Iris pigment epithelial cell (primary cell): ENCODE data around the gene YEATS2.
A peak's percentile ranks its signal among the peaks of the same experiment; 100 is the strongest.
"Not testable (repeated sequence)": the region's sequence is repeated elsewhere in the genome, so short reads cannot be mapped to it uniquely, and the experiment has no call there.

Experiments
- DNase-seq: peaks from one replicate; pipeline ENCODE4 v3.0.0-alpha.2; 2011; ENCODE audit warnings: low read depth

YEATS2 gene

DNA sequence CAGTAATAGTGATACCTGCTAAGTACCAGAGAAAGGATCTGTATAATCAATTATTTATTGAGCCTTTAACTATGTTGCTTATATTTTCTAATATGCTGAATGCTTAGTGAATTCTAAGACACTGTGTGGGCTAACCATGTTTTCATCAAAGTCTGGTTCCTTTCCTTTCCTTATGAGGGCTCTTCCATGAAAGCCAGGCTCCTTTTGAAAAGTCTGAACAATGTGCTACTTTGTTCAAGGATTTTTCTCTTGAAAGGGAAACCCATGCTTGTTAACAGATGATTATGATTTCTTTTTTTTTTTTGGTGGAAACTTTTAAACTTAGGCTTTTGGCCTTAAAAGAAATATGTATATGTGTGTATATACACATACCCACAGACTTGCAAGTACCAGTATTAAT lies 17.0 kb downstream of the YEATS2 start:
- no peak for DNase-seq

DNA sequence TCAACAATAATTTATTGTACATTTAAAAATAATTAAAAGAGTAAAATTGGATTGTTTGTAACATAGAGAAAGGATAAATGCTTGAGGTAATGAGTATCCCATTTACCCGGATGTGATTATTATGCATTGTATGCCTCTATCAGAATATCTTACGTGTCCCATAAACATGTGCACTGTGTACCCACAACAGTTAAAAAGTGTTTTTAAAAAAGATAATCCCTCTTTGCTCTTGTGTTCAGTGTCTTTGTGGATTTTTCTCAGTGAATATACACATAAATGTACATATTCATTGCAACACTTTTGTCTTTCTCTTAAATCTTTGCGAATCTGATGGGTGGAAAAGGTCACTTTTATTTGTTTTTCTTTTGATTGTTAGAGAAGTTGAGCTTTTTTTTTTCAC lies 20.4 kb downstream of the YEATS2 start:
- DNase-seq: no peak

DNA sequence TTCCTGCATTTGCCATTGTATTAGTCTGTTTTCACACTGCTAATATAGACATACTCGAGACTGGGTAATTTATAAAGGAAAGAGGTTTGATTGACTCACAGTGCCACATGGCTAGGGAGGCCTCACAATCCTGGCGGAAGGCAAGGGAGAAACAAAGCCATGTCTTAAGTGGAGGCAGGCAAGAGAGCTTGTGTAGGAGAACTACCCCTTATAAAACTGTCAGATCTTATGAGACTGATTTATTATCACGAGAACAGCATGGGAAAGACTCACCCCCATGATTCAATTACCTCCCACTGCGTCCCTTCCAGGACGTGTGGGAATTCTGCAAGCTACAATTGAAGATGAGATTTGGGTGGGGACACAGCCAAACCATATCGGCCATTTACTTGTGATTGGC lies 27.8 kb downstream of the YEATS2 start:
- no peak for DNase-seq

DNA sequence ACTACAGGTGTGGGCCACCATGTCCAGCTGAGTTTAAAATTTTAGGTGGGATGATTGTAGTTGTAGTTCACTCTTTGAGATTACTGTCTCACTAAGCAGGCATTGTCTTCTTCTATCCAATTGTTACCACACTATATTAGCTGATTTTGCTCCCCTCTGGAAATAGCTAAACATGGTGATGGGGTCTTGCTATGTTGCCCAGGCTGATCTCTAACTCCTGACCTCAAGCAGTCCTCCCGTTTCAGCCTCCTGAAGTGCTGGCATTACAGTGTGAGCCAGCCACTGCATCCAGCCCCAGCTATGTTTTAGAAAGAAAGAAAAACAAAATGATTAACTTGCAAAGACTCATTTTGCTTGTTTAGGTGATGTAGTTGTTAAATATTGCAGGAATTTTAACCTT lies 30.6 kb downstream of the YEATS2 start:
- no peak for DNase-seq

DNA sequence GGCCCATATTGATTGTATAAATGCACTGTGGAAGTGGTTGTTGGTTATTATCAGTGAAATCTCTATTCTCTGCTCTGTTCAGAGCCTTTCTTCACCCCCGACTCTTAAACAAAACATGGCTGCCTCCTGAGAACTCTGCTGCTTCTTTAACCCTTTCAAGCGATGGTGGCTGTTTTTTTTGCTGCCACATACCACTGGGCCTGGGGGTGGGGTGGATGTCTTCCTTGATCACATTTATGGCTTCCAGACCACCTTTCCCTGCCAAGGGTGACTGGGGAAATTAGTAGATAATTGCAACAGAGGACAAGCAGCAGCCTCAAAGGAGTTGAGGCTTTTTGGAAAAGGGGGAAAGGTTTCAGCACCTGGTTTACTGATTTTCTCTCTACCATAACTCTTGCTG lies 32.8 kb downstream of the YEATS2 start:
- DNase-seq: no peak

DNA sequence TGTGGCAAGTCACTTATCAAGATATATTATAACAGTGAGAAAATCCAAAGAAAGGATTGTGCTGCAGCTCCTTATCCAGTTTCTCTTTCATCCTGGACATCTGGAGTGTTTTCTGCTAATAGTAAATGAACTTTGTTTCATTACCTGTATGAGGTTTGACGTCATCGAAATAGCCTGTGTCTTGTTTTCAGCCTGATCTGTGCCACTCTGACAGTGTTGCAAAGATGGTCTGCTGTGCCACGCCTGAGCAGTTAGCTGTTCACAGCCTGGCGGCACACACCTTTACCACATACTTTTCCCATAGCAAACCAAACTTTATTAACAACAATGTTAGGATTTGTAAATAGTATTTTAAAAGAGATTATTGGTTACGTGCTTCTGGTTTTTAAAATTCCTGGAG lies 34.0 kb downstream of the YEATS2 start:
- no peak for DNase-seq

DNA sequence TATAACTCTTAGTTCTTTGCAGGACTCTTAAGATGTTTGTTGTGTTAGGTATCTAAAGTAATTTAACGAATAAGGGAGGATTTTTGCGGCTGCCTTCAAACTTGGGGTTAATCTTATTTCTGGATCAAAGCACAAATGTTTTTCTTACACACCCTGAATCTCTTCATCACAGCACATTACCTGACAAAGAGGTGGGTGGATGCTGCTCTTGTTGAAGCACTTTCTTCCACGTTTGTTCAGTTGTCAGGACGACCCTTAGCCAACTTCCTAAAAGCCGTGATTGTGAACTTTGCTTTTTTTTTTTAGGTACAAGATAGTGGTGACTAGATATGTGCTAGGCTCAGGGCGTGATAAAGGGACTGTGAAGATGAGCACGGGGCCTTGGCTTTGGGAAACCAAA lies 36.0 kb downstream of the YEATS2 start:
- no peak for DNase-seq

DNA sequence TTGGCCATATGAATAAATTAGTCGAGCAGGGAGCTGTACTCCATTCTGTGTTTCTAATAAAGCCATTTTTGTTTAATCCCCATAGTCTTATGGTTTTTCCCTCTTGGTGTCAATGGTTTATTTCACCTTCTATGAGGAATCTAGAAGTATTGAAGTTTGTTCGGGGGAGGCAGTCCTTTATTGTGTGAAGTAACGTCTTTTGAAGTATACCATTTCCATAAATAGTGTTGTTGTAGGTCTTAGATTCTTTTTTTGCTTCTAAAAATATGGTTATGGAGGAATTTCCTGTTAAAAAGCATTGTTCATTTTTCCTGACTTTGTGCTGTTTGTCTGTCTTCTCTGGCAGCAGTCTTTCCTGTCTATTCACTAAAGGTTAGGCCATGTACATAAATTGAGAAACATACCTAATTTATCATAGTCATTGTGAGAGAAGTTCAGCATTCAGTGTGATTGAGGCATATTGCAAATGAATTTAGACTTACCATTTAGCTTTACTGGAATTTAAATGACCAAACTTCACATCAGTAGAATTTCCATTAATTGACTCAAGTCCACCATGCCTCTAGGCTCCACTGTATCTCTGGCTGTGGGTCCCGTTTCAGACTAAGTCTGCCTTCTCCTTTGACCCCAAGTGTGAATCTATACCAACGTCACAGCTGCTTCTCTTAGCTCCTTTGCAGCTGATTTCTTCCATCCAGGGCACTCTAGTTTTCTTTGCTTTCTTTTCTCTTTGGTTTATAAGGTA lies 37.3 kb downstream of the YEATS2 start:
- DNase-seq: no peak

DNA sequence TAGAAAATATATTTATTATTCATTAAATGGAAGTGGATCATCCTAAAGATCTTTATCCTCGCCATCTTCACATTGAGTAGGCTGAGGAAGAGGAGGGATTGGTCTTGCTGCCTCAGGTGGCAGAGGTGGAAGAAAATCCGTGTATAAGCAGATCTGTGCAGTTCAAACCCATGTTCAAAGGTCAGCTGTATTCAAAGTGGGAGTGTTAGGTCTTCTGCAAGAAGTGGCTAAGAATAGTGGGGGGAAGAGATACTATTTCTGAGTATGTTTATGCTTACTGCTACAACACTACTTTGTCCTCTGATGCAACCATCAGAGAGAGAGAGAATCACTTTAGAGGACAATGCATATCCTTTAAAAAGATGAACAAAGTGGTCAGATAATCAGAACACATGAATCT lies 39.5 kb downstream of the YEATS2 start:
- no peak for DNase-seq

DNA sequence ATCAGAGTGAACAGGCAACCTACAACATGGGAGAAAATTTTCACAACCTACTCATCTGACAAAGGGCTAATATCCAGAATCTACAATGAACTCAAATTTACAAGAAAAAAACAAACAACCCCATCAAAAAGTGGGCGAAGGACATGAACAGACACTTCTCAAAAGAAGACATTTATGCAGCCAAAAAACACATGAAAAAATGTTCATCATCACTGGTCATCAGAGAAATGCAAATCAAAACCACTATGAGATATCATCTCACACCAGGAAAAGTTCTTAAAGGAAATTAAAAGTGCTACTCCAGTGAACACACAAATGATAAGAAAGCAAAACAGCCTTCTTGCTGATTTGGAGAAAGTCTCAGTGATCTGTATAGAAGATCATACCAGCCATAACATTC lies 42.6 kb downstream of the YEATS2 start:
- DNase-seq: not testable (repeated sequence)

DNA sequence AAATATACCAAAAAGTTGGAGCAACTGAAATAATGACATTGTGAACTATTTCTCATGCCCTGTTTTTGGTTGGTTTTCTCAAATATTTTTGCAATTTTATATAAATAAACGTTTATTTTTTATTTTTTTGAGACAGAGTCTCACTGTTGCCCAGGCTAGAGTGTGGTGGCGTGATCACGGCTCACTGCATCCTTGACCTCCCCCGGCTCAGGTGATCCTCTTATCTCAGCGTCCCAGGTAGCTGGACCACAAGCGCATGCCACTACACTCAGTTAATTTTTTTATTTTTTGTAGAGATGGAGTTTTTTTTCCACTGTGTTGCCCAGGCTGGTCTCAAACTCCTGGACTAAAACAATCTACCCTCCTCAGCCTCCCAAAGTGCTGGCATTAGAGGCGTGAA lies 45.6 kb downstream of the YEATS2 start:
- no peak for DNase-seq

DNA sequence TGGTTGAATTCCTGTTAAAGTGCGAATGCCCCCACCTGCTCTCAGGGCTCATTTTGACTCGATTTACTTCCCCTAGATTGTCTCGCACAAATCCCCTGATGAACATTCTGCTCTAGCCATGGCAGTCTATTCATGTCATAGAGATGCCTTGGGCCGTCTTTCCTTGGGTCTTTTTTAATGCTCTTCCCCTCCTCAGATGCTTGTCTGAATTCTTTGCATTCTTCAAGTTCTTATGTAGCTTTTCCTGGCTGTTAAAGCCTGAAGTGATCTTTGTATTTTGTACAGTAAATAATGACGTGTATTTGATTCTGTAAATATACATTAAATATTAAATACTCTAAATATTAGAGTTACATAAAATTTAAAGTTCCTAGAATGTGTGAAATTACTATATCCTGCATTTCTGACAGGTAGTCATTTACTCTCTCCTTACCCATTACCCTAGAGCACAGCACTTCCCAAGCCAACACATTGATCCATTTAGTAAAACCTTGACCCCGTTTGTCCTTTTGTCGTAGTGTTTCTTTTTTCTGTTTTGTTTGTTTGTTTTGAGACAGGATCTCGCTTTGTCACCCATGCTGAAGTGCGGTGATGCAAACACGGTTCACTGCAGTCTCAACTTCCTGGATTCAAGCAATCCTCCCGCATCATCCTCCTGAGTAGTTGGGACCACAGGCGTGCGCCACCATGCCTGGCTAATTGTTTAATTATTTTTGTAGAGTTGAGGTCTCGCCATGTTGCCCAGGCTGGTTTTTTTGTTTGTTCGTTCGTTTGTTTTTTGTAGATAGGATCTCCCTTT lies 47.9 kb downstream of the YEATS2 start:
- peak; percentile 77 for DNase-seq

DNA sequence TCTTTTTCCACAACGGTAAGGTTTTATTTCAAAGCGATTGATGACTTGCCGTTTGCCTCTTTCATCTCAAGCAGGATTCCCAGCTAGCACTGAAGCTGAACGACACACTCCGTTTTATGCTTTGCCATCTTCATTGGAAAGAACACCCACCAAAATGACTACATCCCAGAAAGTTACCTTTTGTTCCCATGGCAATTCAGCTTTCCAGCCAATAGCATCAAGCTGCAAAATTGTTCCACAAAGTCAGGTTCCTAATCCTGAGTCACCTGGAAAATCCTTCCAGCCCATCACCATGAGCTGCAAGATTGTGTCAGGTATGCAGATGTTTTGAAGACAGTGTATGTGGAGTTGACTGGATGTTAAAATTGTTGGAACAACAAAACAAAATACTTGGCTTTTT lies 56.5 kb downstream of the YEATS2 start:
- no peak for DNase-seq

DNA sequence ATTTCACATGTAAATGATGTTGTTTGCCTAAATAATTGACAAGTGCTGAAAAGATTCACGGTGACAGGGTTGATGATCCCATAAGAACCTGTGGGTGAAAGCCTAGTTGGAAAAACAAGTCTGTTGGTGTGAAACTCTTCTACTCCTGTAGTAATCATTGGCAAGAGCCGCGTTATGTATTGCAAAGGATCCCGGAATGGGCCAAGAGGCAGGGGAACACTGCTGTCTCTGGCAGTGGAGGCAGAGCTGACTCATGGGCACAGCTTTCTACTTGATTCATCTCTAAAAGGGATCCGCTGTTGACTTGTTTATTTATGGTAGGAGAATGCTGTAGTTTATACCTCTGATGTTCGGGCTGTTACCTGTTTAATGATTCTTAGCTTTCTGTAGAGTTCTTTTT lies 64.7 kb downstream of the YEATS2 start:
- peak; percentile 45 for DNase-seq

DNA sequence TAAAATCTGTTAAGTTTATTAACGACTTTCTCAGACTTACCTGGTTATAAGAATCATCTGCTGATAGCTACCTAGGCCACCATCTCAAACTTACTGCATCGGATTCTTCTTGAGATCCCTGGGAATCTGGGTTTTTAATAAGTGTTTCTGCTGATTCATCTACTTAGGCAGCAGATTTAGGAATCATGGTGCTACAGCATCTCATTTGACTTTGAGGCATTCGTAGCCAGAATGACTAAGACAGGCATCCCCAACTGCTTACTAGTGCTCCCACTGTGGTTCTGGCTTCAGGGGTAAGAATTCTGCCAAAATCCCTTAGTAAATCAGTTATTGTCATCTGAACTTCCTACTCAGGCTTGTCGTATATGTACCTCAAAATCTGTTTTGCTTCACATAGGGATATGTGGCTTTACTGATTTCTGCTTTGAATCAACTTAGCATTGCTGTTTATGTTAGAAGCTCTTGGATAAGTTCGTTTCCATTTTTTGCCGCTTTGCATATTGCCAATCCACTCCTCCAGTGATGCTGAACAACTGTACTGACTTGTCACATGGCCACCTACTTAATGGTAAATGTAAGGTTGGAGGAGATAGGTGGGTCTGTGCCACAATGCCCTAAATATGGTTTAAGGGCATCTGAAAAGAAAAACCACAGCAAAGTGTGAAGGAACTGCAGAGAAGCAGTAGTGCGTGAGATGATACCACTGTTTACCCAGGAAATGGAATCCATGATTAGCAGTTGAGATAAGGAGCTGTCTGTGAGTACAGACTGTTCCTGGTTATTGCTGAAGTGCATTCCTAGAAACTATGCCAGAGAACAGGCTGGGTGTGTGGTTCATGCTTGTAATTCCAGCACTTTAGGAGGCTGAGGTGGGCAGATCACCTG lies 67.5 kb downstream of the YEATS2 start:
- DNase-seq: peak; percentile 92

DNA sequence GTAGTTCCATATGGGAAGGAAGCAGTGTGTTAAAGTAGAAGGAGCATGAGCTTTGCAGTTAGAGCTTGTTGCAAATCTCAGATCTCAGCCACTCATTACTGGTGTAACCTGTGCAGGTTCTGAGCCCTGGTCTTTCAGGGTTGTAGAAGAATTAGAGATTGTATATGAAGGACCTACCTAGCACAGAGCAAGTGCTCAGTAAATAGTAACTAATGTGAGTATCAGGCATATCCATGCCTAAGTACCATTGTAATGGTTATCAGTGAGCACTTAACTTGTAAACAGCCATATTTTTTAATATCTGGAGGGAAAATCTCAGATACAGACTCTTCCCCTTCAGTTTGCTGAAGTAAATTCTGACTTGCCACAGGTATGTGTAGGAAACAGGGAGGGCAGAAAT lies 68.5 kb downstream of the YEATS2 start:
- no peak for DNase-seq

DNA sequence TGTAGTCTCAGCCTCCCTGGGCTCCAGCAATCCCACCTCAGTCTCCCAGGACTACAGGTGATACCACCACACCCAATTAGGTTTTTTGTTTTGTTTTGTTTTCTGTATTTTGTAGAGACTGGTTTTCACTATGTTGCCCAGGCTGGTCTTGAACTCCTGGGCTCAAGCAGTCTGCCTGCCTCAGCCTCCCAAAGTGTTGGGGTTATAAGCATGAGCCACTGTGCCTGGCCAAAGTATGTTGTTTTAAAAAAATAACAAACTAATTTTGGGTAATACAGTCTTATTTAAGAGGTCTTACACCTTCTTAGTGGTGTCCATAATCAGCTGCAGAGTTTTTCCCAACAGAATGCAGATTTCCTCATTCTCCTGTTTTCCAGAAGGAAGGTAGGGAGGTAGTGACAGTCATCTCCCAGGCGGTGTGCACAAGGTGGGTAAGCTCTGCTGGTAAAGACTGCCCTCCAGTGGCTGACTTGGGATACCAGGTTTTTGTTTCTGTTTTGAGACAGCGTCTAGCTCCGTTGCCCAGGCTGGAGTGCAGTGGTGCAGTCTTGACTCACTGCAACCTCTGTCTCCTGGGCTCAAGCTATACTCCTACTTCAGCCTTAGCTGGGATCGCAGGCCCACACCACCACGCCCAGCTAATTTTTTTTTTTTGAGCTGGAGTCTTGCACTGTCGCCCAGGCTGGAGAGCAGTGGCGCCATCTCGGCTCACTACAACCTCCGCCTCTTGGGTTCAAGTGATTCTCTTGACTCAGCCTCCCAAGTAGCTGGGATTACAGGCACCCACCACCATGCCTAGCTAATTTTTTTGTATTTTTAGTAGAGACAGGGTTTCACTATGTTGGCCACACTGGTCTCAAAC lies 69.4 kb downstream of the YEATS2 start:
- DNase-seq: peak; percentile 83

DNA sequence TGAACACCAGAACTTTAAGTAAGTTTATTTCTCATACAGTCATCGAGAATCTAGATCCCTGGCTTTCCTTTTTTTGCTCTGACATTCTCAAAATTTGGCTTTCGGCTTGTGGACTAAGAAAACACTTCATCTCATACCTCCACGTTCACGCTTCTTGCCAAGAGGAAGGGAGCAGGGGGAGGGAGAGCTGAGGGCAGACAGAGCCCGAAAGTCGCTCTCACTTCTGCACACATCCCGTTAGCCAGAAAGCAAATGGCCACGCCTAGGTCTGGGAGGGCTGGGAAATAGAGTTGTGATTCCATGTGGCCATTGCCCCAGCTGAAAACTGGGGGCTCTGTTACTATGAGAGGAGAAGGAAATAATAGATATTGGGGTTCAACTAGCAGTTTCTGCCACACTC lies 70.5 kb downstream of the YEATS2 start:
- DNase-seq: no peak

DNA sequence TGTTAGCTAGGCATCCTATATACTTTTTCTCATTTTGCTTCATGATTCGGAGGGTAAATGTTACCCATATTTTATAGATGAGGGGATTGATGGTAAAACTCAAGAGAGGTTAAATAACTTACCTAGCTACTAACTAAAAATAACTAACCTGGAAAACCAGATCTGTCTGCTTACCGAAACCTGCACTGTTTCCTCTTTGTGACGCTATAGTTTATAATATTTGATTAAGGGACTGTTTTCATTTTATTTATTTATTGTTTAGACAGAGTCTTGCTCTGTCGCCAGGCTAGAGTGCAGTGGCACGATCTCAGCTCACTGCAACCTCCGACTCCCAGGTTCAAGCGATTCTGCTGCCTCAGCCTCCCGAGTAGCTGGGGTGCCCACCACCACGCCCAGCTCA lies 71.9 kb downstream of the YEATS2 start:
- DNase-seq: no peak

DNA sequence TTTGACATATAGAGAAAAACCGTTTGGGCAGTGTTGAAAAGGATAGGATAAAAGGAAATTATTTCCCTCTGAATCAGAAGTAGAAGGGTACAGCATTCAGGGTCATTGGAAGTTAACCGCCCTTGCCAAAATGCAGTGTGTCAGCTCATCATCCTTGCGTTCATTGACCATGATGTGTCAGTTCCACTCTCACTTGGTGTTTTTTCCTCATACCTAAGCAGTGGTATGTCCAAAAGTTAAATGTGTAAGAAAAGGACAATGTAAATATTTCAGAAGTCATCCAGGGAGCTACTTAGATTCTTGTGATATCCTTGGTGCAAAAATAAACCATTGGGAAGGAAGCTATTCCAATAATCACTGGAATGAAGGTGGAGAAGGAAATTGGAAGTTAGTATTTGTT lies 77.0 kb downstream of the YEATS2 start:
- peak; percentile 87 for DNase-seq

DNA sequence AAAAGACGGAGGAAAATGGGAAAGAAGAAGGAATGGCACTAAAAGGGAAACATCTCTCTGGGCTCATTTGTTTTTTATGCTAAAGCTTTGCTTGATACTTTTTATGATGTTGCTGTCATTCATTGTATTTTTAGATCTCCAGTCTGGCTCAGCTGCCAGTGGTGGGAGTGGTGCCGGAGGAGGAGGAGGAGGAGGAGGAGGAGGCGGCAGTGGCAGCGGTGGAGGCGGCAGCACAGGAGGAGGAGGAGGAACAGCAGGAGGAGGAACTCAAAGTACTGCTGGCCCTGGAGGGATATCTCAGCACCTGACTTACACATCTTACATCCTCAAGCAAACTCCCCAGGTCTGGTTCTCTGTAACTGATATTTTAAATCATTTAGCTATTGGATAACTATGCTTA lies 78.2 kb downstream of the YEATS2 start:
- peak; percentile 40 for DNase-seq

DNA sequence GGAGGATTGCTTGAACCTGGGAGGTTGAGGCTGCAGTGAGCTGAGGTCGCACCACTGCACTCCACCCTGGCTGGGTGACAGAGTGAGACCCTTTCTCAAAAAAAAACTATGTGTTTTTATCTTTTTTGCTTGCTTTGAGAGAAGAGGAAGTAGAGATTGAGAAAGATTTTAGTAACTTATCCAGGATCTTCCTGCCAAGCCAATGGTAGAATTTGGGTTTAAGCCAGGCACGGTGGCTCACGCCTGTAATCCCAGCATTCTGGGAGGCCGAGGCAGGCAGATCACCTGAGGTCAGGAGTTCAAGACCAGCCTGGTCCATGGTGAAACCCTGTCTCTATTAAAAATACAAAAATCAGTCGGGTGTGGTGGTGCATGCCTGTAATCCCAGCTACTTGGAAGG lies 78.9 kb downstream of the YEATS2 start:
- not testable (repeated sequence) for DNase-seq
